CD4-positive, alpha-beta T cell treated with Interleukin-17A for 4 hours (primary cell): ENCODE measurements around the gene CAMTA1.

Source experiments
- DNase-seq: peaks from one replicate; pipeline ENCODE4 v3.0.0-alpha.2; 2020; ENCODE audit warnings: mixed read lengths

CAMTA1 gene

DNA sequence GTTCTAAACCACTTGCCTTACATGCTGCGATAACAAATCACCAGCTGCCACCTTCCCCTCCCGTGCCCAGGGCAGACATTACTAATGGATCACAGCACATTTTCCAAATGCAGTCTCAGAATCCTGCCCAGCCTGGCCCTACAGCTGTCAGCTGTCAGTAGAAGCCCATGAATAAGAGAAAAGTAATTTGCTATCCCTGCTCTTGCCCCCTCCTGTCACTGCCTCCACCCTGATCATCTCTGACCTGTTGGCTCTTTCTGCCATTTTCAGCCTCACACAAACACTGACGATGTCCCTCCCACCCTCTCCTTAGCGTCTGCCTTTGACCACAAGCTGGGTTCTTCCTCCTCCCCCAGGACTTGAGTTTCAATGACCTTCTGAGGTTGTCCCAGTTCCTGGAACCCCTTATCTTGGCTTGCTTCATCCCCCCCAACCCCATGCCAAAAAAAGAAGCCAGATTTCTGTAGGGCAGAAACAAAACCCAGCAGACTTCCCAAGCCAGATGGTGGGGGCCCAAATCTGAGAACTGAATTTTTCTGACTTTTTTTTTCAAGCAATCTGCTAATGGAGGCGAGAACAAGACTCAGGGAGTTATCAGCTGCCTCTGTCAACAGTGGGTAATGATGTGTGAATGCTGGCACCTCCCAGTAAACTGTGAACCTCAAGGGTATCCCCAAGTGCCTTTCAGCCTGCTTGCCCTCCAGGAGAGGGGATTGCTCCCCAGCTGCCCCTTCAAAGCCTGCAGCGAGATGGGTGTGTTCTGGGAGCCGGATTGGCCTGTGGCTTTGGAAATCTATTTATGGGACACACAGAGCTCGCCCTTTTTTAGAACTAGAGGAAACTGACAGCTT is 769.4 kb downstream of the CAMTA1 start:
- DNase-seq: no peak

- no peak for DNase-seq
Measured at GRCh38 chr1:7555391-7556185, 770.3 kb downstream of the CAMTA1 start.

GRCh38 chr1:7557301-7557891 is 772.1 kb downstream of the CAMTA1 start:
- DNase-seq: no peak

DNA sequence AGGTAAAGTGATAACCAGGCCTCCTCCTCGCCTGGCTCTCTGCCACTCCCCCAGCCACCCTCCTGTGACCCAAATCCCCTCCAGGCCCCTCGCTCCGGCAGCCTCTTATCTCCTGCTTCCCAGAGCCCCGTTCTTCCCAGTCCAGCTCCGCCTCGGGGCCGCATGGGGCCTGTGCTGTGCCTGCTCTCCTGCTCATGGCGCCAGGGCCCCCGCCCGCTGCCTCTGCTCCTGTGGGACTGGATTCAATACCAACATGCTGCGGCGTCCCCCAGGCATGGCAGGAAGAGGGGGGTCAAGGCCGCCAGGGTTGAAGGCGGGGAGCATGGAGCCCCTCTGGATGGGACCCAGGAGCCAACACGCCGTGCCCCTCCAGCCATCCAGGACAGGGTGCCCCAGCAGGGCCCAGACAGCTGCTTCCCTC is 772.8 kb downstream of the CAMTA1 start:
- no peak for DNase-seq

DNA sequence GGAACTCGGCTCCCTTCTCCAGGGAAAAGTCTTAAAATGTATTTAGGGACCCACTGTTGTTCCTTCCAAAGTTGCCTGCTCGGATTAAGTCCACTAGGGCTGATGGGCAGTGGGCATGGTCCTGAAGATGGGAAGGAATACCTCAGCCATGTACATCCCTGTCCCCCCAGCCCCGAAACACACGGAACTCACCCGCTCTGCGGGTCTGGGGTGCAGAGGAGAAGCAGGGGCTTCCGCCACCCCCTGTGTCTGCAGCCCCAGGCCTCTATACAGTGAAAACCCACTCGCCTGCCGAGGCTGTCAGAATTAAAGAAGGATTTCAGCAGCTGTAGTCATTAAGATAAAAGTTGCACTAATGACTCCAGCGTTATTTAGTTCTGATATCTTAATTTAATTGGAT is 773.2 kb downstream of the CAMTA1 start:
- DNase-seq: no peak

GRCh38 chr1:7558921-7559869 is 773.9 kb downstream of the CAMTA1 start:
- DNase-seq: no peak

DNA sequence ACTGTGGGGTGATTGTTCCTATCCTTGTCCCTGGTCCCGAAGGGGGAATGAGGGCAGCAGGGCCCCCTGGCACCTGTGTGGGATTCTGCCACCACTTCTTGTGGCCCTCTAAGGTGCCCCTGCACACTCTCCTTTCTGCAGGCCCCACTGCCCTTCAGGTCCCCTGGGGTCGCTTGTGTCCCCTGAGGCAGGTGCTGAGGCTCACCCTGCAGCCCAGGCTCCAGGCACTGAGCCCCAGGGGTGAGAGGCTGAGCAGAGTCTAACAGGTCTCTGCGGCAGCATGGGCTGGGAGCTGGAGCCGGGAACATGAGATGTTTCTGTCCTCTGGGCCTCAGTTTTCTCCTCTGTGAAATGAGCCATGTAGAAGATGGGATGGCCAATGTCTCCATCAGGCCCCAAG is 774.9 kb downstream of the CAMTA1 start:
- DNase-seq: no peak

DNA sequence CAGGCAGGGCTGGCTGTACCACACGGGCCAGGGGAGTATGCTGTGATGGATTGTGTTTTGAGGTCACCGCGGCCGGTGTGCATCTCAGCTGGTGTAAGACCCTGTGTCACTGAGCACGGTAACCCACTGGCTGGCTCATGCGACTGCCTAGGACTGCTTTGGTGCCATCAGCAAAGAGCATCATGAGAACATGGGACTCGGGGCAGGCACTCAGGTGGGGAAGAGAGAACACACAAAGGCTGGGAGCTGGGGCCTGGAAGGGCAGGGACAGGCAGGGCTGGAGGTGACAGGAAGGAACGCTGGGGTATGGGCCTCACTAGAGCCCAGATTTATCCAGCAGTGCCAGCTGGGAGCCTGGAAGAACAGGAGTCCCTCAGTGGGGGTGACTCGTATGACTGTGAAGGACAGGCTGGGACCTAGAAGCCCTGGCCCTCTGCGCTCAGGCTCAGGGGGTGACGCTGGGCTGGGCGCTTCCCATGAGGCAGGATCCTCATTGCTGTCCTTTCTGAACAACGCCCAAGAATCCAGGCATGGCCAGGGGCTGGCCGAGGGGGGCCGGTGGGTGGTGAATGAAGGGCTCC is 775.4 kb downstream of the CAMTA1 start:
- DNase-seq: no peak

DNA sequence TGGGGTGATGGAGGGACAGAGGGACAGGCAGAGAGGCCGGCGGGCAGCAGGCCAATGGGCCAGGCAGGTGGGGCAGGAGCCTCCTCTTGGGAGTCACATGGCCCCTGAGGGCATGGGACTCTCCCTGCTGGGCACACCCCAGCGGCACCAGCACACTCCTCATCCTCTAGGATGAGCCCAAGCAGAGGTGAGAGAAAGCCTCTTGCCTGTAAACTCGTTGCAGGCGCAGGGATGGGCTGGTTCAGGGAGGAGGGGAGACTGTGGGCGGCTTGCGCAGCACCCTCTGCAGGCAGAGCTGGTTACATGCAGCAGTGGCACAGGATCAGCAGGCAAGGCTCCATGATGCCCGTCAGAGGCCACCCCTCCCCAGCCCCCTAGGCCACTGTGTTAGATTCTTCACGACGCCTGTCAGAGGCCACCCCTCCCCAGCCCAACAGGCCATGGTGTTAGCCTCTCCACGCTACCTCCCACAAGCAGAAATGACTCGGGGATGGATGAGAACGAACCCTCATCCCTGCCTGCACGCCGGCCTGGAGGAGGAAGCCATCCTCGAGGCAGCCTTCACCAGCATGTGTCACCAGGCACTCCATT is 776.2 kb downstream of the CAMTA1 start:
- DNase-seq: no peak

DNA sequence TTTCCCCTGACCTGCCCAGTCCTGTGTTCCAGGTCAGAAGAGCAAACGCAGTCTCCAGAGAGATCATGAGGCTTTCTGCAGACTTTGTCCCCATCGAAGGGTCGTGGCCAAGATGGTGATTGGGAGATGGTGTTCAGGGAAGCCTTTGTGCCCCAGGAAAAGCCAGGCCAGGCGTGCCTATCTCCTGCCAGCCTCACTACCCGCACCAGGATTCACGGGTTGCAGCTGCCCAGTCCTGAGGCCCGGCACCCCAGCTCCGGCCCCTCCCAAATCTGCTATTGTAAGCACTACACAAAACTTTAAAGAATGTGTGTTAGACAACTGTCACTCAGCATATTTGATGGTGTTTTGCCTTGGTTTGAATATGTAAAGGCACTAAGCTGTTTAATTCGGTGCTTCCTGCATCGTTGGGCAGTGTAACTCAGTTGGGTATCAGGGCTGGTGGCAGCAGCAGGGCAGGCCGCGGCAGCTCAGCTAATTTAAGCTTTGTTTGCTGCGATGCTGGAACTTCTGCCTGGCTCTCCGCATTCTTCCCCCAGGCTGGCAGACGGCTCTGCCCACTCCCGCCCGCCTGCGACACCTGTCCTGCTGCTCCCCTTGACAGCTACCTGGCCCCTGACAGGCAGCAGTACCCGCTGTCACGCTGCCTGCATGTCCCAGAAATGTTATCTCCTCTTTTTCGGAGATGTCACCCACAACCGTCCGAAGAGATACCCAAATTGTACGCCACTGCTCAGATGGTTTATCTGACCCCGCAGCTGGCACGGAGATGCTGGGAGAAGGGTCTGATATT is 776.9 kb downstream of the CAMTA1 start:
- no peak for DNase-seq

DNA sequence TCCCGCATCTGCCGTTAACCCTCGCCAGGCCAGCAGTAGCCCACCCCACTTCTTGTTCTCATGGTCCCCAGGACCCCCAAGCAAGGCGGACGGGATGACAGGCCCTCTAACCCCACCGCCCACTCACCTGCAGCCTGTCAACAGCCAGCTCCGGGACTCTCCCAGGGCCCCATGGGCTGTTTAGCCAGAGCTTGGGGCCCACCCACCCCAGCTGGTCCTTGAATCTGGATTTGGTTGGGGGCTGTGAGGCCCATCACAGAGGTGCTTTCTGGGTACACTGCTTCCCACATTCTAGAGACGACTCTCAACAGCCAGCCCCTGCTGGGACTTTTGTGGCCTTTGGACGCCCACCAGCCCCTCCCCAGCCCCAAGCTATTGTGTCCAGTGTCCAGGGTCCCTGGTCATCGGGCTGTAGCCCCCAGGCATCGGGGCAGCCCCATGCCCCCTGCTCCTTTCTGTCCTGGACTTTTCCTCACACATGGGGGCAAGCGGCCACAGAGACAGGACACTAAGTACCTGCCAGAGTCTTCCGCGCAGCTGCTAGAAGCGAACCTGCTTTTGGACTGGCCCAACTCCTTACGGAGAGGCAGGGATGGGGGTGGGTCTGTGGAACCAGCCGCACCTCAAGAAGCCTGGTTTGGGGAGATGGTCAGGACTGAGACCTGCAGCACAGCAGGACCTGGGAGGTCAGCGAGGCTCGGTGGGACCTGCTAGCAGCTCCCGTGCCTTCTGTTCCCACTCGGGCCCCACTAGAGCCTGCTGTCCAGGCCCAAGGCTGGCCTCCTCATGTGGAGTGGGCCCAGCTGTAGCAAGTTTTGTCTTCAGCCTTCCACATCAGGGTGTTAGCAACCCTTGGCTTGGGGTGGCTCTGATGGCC is 777.7 kb downstream of the CAMTA1 start:
- DNase-seq: no peak

DNA sequence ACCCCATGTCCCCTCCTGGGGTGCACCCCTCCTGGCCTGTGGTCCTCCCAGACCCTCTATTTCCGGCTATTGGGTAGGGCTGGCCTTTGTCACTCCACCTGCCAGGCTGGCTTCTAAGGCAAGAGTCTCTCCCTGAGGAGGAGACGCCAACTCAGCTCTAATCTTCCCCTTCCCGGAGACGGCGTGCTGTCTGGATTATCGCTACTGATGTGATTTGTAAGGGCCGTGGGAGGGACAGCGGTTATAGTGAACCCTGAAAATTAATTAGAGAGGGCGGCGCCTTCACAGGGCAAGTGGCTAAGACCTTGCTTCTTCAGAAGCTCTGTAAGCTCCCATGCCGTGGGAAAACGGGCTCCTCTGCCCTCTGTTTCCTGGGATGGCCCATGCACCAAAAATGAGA is 778.9 kb downstream of the CAMTA1 start:
- DNase-seq: no peak

GRCh38 chr1:7565099-7565750 is 780.0 kb downstream of the CAMTA1 start:
- no peak for DNase-seq

- DNase-seq: no peak
Measured at GRCh38 chr1:7566417-7567375, 781.4 kb downstream of the CAMTA1 start.

- DNase-seq: no peak
Measured at GRCh38 chr1:7567376-7567775, 782.1 kb downstream of the CAMTA1 start.

- DNase-seq: no peak
Measured at GRCh38 chr1:7568053-7568452, 782.8 kb downstream of the CAMTA1 start.

DNA sequence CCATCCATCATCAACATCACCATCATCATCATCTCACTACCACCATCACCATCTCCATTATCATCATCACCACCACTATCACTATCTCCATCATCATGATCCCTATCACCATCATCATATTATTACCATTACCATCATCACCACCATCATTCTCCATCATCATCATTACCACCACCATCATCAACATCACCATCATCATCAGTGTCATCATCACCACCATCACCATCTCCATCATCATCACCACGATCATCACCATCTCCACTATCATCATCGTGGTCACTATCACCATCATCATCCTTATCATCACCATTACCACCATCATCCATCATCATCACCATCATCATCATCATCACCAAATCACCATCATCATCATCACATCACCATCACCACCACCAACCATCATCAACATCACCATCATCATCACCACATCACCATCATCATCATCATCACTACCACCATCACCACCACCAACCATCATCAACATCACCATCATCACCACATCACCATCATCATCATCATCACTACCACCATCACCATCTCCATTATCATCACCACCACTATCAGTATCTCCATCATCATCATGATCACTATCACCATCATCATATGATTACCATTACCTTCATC is 783.8 kb downstream of the CAMTA1 start:
- no peak for DNase-seq

DNA sequence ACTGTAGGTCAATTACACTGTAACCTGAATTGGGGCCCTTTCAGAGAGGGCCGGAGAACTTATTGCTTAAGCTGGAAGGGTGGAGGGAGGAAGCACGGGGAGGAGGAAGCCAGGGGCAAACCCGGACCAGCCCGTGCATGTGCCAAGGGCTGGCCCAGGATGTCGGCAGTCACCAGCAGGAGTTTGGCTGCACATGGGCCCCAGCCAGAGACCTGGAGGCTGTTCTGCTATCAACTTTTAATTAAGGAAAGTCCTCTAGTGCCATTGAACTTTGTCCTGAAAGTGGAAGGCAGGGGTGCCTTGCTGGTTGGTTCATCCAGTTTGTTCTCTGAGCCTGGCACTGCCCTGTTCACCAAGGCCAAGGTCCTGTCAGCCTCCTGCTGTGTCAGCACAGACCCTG is 785.1 kb downstream of the CAMTA1 start:
- DNase-seq: no peak
